Left ventricle myocardium inferior (tissue), 1 donor: Measurements from ENCODE around the gene PIAS2. TPM values are rescaled to one million over a fixed set of nuclear protein-coding genes. Genes with fewer than 3 reads are reported as not detected.
A peak's percentile ranks its signal among the peaks of the same experiment; 100 is the strongest.
"Not testable (repeated sequence)": the region's sequence is repeated elsewhere in the genome, so short reads cannot be mapped to it uniquely, and the experiment has no call there.

Experiments
- DNase-seq: peaks from one replicate; pipeline ENCODE4 v3.0.0-alpha.2; 2020
- H3K27ac ChIP-seq: fragments of 200-600 bp; replicated peaks from 2 replicates; pipeline ENCODE4 v1.8.0; 2021
- H3K27me3 ChIP-seq: fragments of 200-600 bp; 2 replicates; pipeline ENCODE4 v1.8.0; 2021; ENCODE audit warnings: low read depth
- H3K36me3 ChIP-seq: fragments of 200-600 bp; 2 replicates; pipeline ENCODE4 v1.8.0; 2021
- H3K4me1 ChIP-seq: fragments of 200-600 bp; 2 replicates; pipeline ENCODE4 v1.8.0; 2021
- H3K4me3 ChIP-seq: fragments of 200-600 bp; 2 replicates; pipeline ENCODE4 v1.8.0; 2021; ENCODE audit warnings: mild to moderate bottlenecking, moderate library complexity
- H3K9me3 ChIP-seq: fragments of 200-600 bp; replicated peaks from 2 replicates; pipeline ENCODE4 v1.8.0; 2021
- intact Hi-C: fragments of 100-400 bp; cut with micrococcal nuclease; formaldehyde crosslinking; loops from one replicate; pipeline ENCODE4 v1.11.0; 2022
- long read RNA-seq: library from polyadenylated mRNA; unstranded; transcript quantifications from one replicate; pipeline ENCODE4 v2.0.0, GENCODE V29; 2021
- total RNA-seq: library from RNA; stranded (reverse); fragmentation: NEBNext Ultra II Directional; extraction: Animal tissue kit (Norgen Biotek cat#: 25700); gene quantifications from one replicate; pipeline ENCODE4 v1.2.1, GENCODE V29; 2021
- TF ChIP-seq, protein P1 (sequence below): fragments of 200-600 bp; IDR thresholded peaks from 2 replicates; pipeline ENCODE4 v1.8.0; 2021; ENCODE audit warnings: antibody characterized with exemption, mild to moderate bottlenecking, borderline replicate concordance
- donor health status: DM: no; HTN: yes; CAD: no; lungs with severe emphysema.

PIAS2 gene
- 33.2 TPM for total RNA-seq
- long read RNA-seq, full-length matches to known transcripts: 22 of 43 reads
- long read RNA-seq, partial matches to known transcripts: 5 of 43 reads
- long read RNA-seq, other reads (novel, unspliced or antisense): 16 of 43 reads

DNA sequence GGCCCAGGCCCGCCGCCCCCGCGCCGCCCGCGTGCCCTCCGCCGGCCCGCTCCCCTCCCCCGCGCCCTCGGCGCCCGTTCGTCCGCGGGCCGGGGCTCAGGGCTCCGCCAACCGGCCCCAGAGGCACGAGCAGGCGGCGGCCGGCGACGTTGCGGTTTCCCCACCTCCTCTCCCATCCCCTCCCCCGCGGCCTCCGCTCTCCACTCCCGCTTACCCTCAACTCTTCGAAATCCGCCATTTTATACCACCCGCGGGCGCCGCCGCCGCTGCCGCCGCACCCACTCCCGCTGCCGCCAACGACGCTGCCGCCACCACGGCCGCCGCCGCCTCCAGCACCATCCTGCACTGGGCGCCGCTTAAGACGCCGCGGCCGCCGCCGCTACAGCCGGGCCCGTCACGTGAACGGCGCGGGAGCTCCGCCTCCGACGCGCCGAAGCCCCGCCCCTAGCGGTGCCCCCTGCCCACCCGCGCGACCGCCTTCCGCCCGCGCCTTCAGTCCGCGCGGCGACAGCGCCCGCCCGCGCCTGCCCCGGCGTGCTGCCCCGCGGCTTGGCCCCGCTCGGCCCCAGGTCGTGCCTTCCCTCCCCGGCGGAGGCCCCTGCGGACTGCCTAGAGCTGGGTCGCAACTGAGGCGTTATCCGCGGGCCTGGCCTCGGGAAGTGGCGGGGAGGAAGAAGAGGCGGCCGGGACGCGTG lies at the start of gene PIAS2, which contains the start of gene KATNAL2:
PIAS2 (minus strand) TSS at position 400 of the 695 bp plus-strand sequence; CDS start at position 238, 162 bp downstream.
KATNAL2 (plus strand) TSS at position 495 of the 695 bp plus-strand sequence. CDS start 29,271 bp downstream, outside the sequence.
- Histone ChIP-seq H3K27me3 (no peaks in the 10 kb centered on the region), H3K4me3 (peak within 1 kb of the TSS; percentile 81), H3K36me3 (no peaks in the 10 kb centered on the region), H3K4me1 (peaks cover 40% of the 10 kb centered on the region), H3K9me3 (no peaks in the 10 kb centered on the region), H3K27ac (peak within 1 kb of the TSS; percentile 92)
- TF ChIP-seq, protein P1, sequence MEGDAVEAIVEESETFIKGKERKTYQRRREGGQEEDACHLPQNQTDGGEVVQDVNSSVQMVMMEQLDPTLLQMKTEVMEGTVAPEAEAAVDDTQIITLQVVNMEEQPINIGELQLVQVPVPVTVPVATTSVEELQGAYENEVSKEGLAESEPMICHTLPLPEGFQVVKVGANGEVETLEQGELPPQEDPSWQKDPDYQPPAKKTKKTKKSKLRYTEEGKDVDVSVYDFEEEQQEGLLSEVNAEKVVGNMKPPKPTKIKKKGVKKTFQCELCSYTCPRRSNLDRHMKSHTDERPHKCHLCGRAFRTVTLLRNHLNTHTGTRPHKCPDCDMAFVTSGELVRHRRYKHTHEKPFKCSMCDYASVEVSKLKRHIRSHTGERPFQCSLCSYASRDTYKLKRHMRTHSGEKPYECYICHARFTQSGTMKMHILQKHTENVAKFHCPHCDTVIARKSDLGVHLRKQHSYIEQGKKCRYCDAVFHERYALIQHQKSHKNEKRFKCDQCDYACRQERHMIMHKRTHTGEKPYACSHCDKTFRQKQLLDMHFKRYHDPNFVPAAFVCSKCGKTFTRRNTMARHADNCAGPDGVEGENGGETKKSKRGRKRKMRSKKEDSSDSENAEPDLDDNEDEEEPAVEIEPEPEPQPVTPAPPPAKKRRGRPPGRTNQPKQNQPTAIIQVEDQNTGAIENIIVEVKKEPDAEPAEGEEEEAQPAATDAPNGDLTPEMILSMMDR: no peak
- intact Hi-C loops: no loop called here
- peak; percentile 80 for DNase-seq

DNA sequence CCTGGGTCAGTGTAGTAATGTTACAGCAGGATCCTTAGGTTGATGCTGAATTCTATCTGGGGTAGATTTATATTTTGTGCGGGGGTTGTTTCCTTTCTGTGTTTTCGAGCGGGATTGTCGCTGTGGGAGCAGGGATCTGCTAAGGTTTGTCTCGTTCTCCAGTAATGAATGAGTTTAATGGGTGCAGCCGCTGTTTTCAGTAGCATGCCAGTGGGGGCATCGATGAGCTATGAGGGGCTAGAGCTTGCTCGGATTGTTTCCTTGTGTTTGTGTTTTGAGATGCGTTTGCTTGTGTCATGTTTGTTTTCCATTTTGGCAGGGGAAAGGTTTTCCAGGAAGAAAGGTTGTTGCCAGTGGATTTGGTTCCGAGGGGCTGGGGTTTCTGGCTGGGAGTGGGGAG lies 49.0 kb upstream of the PIAS2 start:
- H3K27me3 ChIP-seq: not testable (repeated sequence)

GRCh38 chr18:46964579-46965293 lies 47.4 kb upstream of the PIAS2 start:
- H3K27ac ChIP-seq, intact Hi-C loops, H3K4me1 ChIP-seq, H3K9me3 ChIP-seq, H3K36me3 ChIP-seq, H3K4me3 ChIP-seq, DNase-seq: not testable (repeated sequence)
- peaks cover 15% of the 10 kb centered on the region for H3K27me3 ChIP-seq

More for the DNA sequence above, 49.0 kb upstream of the PIAS2 start:
- H3K4me3 ChIP-seq, DNase-seq, H3K4me1 ChIP-seq, H3K9me3 ChIP-seq, H3K27ac ChIP-seq, intact Hi-C loops, H3K36me3 ChIP-seq: not testable (repeated sequence)

DNA sequence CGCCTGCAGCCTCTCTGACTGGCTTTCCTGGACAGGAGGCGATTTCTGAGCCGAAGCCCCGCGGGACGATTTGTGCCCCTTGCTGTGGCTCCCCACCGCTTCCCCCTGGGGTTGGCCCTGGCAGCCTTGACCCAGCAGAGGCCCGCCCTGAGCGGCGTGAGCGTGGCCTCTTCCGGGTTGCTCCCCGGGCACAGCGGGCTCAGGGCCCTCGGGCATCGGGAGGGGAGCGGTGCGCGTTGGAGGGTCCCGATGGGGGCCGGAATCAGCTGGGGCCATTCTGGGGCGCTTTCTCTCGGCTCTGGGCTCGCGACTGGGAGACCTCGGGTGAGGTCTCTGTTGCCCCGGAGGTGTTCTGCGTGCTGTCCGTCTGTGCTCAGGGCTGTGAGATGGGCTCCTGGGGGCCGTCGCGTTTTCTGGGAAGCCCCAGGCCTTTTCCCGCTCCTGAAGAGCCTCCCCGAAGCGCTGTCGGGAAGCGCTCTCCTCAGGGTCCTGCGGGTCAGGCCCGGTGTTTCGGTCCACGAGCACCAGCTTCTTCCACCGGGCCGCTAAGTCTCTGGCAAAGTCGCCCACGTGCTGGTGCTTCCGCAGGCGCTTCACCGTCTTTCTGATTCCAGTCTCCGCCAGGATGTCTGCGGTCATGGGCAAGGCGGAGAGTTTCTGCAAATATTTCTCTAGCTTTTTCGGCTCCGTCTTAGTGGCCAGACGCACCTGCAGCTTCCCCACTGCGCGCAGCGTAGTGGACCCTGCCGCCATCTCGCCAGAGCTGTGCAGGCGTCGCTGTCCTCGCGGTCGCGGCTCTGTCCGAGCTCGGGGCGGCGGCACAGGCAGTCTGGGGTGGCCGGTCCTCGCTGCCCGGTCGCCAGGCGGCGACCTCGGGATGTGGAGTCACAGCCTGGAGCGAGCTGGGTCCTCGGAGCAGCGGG lies 46.6 kb upstream of the PIAS2 start:
- H3K4me3 ChIP-seq, H3K36me3 ChIP-seq: not testable (repeated sequence)

GRCh38 chr18:46958209-46958608 lies 40.9 kb upstream of the PIAS2 start:
- no peak overlapping the region for H3K4me3 ChIP-seq
- TF ChIP-seq, protein P1: no peak

More for the DNA sequence above, 46.6 kb upstream of the PIAS2 start:
- H3K27ac ChIP-seq, H3K9me3 ChIP-seq, intact Hi-C loops, H3K4me1 ChIP-seq, DNase-seq: not testable (repeated sequence)
- peaks cover 15% of the 10 kb centered on the region for H3K27me3 ChIP-seq

DNA sequence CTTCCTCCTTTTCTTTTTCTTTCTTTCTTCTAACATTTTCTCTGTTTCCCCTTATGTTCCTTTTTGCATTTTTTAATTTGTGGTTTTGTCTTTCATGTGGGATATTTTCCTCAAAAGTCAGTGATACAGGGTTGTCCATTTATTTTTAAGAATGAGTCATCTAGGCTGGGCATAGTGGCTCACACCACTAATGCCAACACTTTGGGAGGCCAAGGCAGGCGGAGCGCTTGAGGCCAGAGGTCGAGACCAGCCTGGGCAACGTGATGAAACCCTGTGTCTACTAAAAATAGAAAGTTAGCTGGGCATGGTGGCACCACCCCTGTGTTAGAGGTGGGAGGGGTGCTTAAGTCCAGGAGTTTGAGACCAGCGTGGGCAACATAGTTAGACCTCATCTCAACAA lies 35.9 kb upstream of the PIAS2 start:
- no peak overlapping the region for H3K27ac ChIP-seq
- H3K36me3 ChIP-seq: no peaks in the 10 kb centered on the region
- intact Hi-C loops: no loop called here
- TF ChIP-seq, protein P1: no peak
- H3K4me3 ChIP-seq: no peak overlapping the region
- H3K9me3 ChIP-seq: no peaks in the 10 kb centered on the region
- H3K27me3 ChIP-seq: no peaks in the 10 kb centered on the region
- DNase-seq: no peak
- H3K4me1 ChIP-seq: no peaks in the 10 kb centered on the region

More at GRCh38 chr18:46958209-46958608, 40.9 kb upstream of the PIAS2 start:
- DNase-seq: no peak
- peaks cover 15% of the 10 kb centered on the region for H3K27me3 ChIP-seq
- no peaks in the 10 kb centered on the region for H3K9me3 ChIP-seq
- intact Hi-C loops: no loop called here
- no peaks in the 10 kb centered on the region for H3K4me1 ChIP-seq
- H3K36me3 ChIP-seq: no peaks in the 10 kb centered on the region
- no peak overlapping the region for H3K27ac ChIP-seq
